Brain microvascular endothelial cell (primary cell): Measurements from ENCODE around the gene ANKRD26.

Experiments used
- DNase-seq: peaks from one replicate; pipeline ENCODE4 v3.0.0-alpha.2; 2020
- H3K27ac ChIP-seq: fragments of 250-450 bp; sonication (Bioruptor Pico); 2 replicates; pipeline ENCODE4 v1.5.1; 2020; ENCODE audit warnings: mild to moderate bottlenecking, moderate library complexity
- H3K27me3 ChIP-seq: fragments of 250-450 bp; sonication (Bioruptor Pico); replicated peaks from 2 replicates; pipeline ENCODE4 v1.5.1; 2020; ENCODE audit warnings: mild to moderate bottlenecking
- H3K36me3 ChIP-seq: fragments of 250-450 bp; sonication (Bioruptor Pico); replicated peaks from 2 replicates; pipeline ENCODE4 v1.5.1; 2020; ENCODE audit warnings: mild to moderate bottlenecking
- H3K4me3 ChIP-seq: 2 replicates; pipeline ENCODE4 v1.5.1; 2011; ENCODE audit warnings: low read depth, mild to moderate bottlenecking, control low read depth, low read length, moderate library complexity
- CTCF ChIP-seq: IDR thresholded peaks from 2 replicates; pipeline ENCODE4 v1.5.1; 2011; ENCODE audit warnings: low read depth, mild to moderate bottlenecking, moderate library complexity, low read length, control low read depth, inconsistent platforms; ENCODE audit errors: missing control alignments
- in situ Hi-C: cut with HindIII; loops from 2 replicates; pipeline ENCODE4 v1.10.0; 2017; ENCODE audit warnings: low sequenced_read_pairs, low pct_ligation_motif_present

The ANKRD26 gene

GRCh38 chr10:27099916-27100812 lies at the start of gene ANKRD26:
Gene ANKRD26 (minus strand): TSS chr10:27100494. CDS start chr10:27100326, 168 bp downstream.
- in situ Hi-C loops, result no loop called here
- Histone ChIP-seq H3K36me3 (no peaks in the 10 kb centered on the region), H3K27me3 (no peaks in the 10 kb centered on the region), H3K27ac (peak within 1 kb of the TSS; percentile 72), H3K4me3 (peak within 1 kb of the TSS; percentile 84)
- TF ChIP-seq CTCF, result no peak
- peak; percentile 96 for DNase-seq

DNA sequence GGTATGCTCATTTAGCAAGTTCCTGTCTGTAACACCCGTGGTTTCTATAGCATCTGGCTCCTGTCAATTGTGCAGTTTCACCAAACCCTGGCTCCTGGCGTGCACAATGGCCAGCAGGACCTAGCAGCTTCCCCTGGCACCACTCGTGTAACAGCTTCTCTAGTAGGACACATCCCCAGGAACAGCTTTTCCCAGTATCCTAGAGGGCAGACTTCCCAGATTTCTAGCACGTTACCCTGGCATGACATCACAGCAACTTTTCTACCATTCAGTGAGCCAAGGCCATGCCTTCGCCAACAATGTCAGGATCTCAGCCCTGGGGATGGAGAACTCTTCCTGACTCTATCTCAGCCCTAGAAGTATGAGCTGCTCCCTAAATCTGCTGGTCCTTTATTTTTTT lies 47.4 kb upstream of the ANKRD26 start:
- H3K27ac ChIP-seq, result no peak overlapping the region
- DNase-seq, result no peak
- no peak for TF ChIP-seq CTCF
- H3K27me3 ChIP-seq, result no peaks in the 10 kb centered on the region
- peaks cover 31% of the 10 kb centered on the region for H3K36me3 ChIP-seq
- in situ Hi-C loops, result no loop called here
- no peak overlapping the region for H3K4me3 ChIP-seq

- peaks cover 44% of the 10 kb centered on the region for H3K36me3 ChIP-seq
- no peak for DNase-seq
- in situ Hi-C loops, result no loop called here
- no peaks in the 10 kb centered on the region for H3K27me3 ChIP-seq
- no peak for TF ChIP-seq CTCF
- no peak overlapping the region for H3K27ac ChIP-seq
- H3K4me3 ChIP-seq, result no peak overlapping the region
Observed at GRCh38 chr10:27145937-27146336, 45.6 kb upstream of the ANKRD26 start.

DNA sequence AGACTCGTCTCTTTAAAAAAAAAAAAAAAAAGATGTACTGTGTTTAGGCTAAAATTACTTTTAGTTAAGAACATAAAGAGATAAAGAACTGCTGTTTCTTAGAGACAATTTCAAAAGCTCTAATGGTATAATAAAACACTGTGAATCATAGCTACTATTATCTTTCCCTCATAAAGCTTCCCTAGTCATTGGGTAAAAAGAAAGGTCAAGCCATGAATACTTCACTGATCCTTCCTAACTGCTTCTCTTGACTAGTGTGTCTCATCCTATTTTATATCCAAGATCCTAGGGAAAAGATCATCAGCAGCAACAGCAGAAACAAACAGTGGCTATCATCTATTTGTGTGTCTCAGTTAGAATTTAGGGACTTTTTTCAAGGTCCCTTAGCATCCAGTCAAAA lies 43.4 kb upstream of the ANKRD26 start:
- no peak for DNase-seq
- H3K27ac ChIP-seq, result no peak overlapping the region
- no peaks in the 10 kb centered on the region for H3K27me3 ChIP-seq
- no peak for TF ChIP-seq CTCF
- in situ Hi-C loops, result no loop called here
- H3K4me3 ChIP-seq, result no peak overlapping the region
- H3K36me3 ChIP-seq, result peaks cover 56% of the 10 kb centered on the region

DNA sequence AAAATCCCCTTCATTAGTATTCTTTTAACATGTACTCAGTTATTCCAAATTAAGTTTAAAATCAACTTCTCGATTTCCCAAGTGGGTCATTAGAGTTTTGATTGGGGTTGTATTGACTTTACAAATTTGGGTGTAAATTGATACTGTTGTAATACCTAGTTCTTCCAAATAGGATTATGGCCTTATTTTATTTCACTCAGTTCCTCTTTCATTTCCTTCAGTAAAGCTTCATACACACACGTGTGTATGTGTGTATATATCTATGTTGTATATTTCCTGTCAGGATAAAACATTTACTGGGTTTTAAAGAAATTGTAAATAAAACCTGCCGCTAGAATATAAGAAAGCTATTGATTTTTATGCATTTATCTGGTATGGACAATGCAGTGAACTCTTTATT lies 38.0 kb upstream of the ANKRD26 start:
- no peak overlapping the region for H3K4me3 ChIP-seq
- TF ChIP-seq CTCF, result no peak
- no peak for DNase-seq
- in situ Hi-C loops, result no loop called here
- peaks cover 56% of the 10 kb centered on the region for H3K36me3 ChIP-seq
- no peaks in the 10 kb centered on the region for H3K27me3 ChIP-seq
- H3K27ac ChIP-seq, result no peak overlapping the region
